CD8-positive, alpha-beta memory T cell (primary cell): ENCODE measurements around the gene MEIS1. TPM values are rescaled to one million over a fixed set of nuclear protein-coding genes. Genes with fewer than 3 reads are reported as not detected.

Experiments
- CTCF ChIA-PET: fragments of 350-600 bp; sonication (Branson Sonifier 250); formaldehyde crosslinking; loops from one replicate; lab custom pipeline; 2021; ENCODE audit warnings: antibody characterized with exemption; lab: Charles Lee
- POLR2A ChIA-PET: fragments of 350-600 bp; sonication (Branson Sonifier 250); formaldehyde crosslinking; loops from one replicate; lab custom pipeline; 2021; ENCODE audit warnings: antibody characterized with exemption; lab: Charles Lee
- DNase-seq, 5 donors: peaks; one replicate each; pipeline versions ENCODE4 v3.0.0 to v3.0.0-alpha.2; 2020 to 2022; ENCODE audit warnings: mixed read lengths in 1 of 5
- H3K27ac ChIP-seq: one replicate; pipeline ENCODE4 v1.7.0; 2013; ENCODE audit warnings: low read depth, mild to moderate bottlenecking, low read length, moderate library complexity
- H3K27me3 ChIP-seq: 2 replicates; pipeline ENCODE4 v1.7.0; 2013; ENCODE audit warnings: low read length, mild to moderate bottlenecking; ENCODE audit not compliant: insufficient read depth, poor library complexity, severe bottlenecking
- H3K36me3 ChIP-seq: 2 replicates; pipeline ENCODE4 v1.7.0; 2013; ENCODE audit warnings: mild to moderate bottlenecking, low read length, moderate library complexity; ENCODE audit not compliant: insufficient read depth
- H3K4me1 ChIP-seq: 2 replicates; pipeline ENCODE4 v1.7.0; 2013; ENCODE audit warnings: mild to moderate bottlenecking, low read length, moderate library complexity; ENCODE audit not compliant: insufficient read depth
- H3K4me3 ChIP-seq: 2 replicates; pipeline ENCODE4 v1.7.0; 2013; ENCODE audit warnings: mild to moderate bottlenecking, low read length
- H3K9me3 ChIP-seq: 2 replicates; pipeline ENCODE4 v1.7.0; 2013; ENCODE audit warnings: mild to moderate bottlenecking, low read length
- H3K27ac Mint-ChIP-seq, 8 donors: one replicate each; pipeline ENCODE4 v1.8.0; 2020 to 2021; ENCODE audit warnings: mixed read lengths in 8 of 8, mild to moderate bottlenecking in 6 of 8, inconsistent platforms in 3 of 8, moderate library complexity in 3 of 8
- H3K27me3 Mint-ChIP-seq, 2 donors: one replicate each; pipeline ENCODE4 v1.8.0; 2020 to 2021; ENCODE audit warnings: mixed read lengths in 2 of 2, mild to moderate bottlenecking in 1 of 2, moderate library complexity in 1 of 2
- H3K36me3 Mint-ChIP-seq, 3 donors: one replicate each; pipeline ENCODE4 v1.8.0; 2020 to 2021; ENCODE audit warnings: mixed read lengths in 3 of 3, inconsistent platforms in 1 of 3, mild to moderate bottlenecking in 1 of 3
- H3K4me1 Mint-ChIP-seq, 3 donors: one replicate each; pipeline ENCODE4 v1.8.0; 2020 to 2021; ENCODE audit warnings: mixed read lengths in 3 of 3, inconsistent platforms in 1 of 3, mild to moderate bottlenecking in 1 of 3
- H3K4me3 Mint-ChIP-seq, 7 donors: one replicate each; pipeline ENCODE4 v1.8.0; 2020 to 2021; ENCODE audit warnings: mixed read lengths in 7 of 7, mild to moderate bottlenecking in 6 of 7, moderate library complexity in 4 of 7, inconsistent platforms in 2 of 7
- H3K9me3 Mint-ChIP-seq, 5 donors: one replicate each; pipeline ENCODE4 v1.8.0; 2020 to 2022; ENCODE audit warnings: mixed read lengths in 5 of 5, mild to moderate bottlenecking in 3 of 5, moderate library complexity in 2 of 5, inconsistent platforms in 1 of 5
- polyA plus RNA-seq: library from polyadenylated mRNA; unstranded; fragments of 300-500 nt; fragmentation: Illumina TruSeq; gene quantifications from one replicate; pipeline ENCODE4 v1.2.3, GENCODE V29; 2021
- total RNA-seq, 2 experiments: library from RNA; stranded (reverse); gene quantifications; one replicate each; pipeline ENCODE4 v1.2.3, GENCODE V29; 2021

MEIS1 gene
- total and polyA plus RNA-seq, 3 experiments from 2014 or later: not detected

GRCh38 chr2:66581339-66582103 is 146.6 kb downstream of the MEIS1 start:
- H3K36me3 ChIP-seq: no peaks in the 10 kb centered on the region
- no peak for DNase-seq
- Mint-ChIP-seq H3K36me3 (no peaks in the 10 kb centered on the region), H3K4me3 (no peak overlapping the region), H3K4me1 (no peaks in the 10 kb centered on the region), H3K27ac (no peak overlapping the region), H3K27me3 (peaks cover 23 to 49% of the 10 kb centered on the region in 2 donors), H3K9me3 (peaks cover 0 to 11% (median 3%) of the 10 kb centered on the region in 5 donors)
- ChIA-PET CTCF (no interaction called here), POLR2A (no interaction called here)
- peaks cover 20% of the 10 kb centered on the region for H3K27me3 ChIP-seq
- H3K9me3 ChIP-seq: no peaks in the 10 kb centered on the region
- no peak overlapping the region for H3K4me3 ChIP-seq
- H3K4me1 ChIP-seq: no peaks in the 10 kb centered on the region
- H3K27ac ChIP-seq: no peak overlapping the region

- H3K4me1 ChIP-seq: no peaks in the 10 kb centered on the region
- H3K36me3 Mint-ChIP-seq: no peaks in the 10 kb centered on the region
- ChIA-PET CTCF (no interaction called here), POLR2A (no interaction called here)
- no peak for DNase-seq
- H3K27ac Mint-ChIP-seq: no peak overlapping the region
- no peaks in the 10 kb centered on the region for H3K9me3 ChIP-seq
- H3K27me3 ChIP-seq: peaks cover 14% of the 10 kb centered on the region
- H3K4me3 ChIP-seq: no peak overlapping the region
- peaks cover 0 to 11% (median 3%) of the 10 kb centered on the region in 5 donors for H3K9me3 Mint-ChIP-seq
- no peak overlapping the region for H3K27ac ChIP-seq
- no peak overlapping the region for H3K4me3 Mint-ChIP-seq
- H3K36me3 ChIP-seq: no peaks in the 10 kb centered on the region
- H3K27me3 Mint-ChIP-seq: peaks cover 23 to 43% of the 10 kb centered on the region in 2 donors
- no peaks in the 10 kb centered on the region for H3K4me1 Mint-ChIP-seq
These were observed 147.4 kb downstream of the MEIS1 start for GRCh38 chr2:66582104-66582986.

- Histone ChIP-seq H3K4me1 (no peaks in the 10 kb centered on the region), H3K27ac (no peak overlapping the region), H3K9me3 (no peaks in the 10 kb centered on the region), H3K4me3 (no peak overlapping the region), H3K27me3 (peaks cover 14% of the 10 kb centered on the region), H3K36me3 (no peaks in the 10 kb centered on the region)
- Mint-ChIP-seq H3K27ac (no peak overlapping the region), H3K27me3 (peaks cover 19 to 36% of the 10 kb centered on the region in 2 donors), H3K36me3 (no peaks in the 10 kb centered on the region), H3K4me3 (no peak overlapping the region), H3K9me3 (peaks cover 0 to 10% (median 3%) of the 10 kb centered on the region in 5 donors), H3K4me1 (no peaks in the 10 kb centered on the region)
- no peak for DNase-seq
- POLR2A ChIA-PET: no interaction called here
- CTCF ChIA-PET: no interaction called here
These were observed 148.3 kb downstream of the MEIS1 start for GRCh38 chr2:66582987-66583880.

GRCh38 chr2:66583881-66584280 is 149.0 kb downstream of the MEIS1 start:
- Histone ChIP-seq H3K27ac (no peak overlapping the region), H3K27me3 (peaks cover 14% of the 10 kb centered on the region), H3K4me1 (no peaks in the 10 kb centered on the region), H3K4me3 (no peak overlapping the region), H3K9me3 (no peaks in the 10 kb centered on the region), H3K36me3 (no peaks in the 10 kb centered on the region)
- no peaks in the 10 kb centered on the region for H3K4me1 Mint-ChIP-seq
- no peak overlapping the region for H3K27ac Mint-ChIP-seq
- ChIA-PET POLR2A (no interaction called here), CTCF (no interaction called here)
- peaks cover 0 to 10% (median 3%) of the 10 kb centered on the region in 5 donors for H3K9me3 Mint-ChIP-seq
- peaks cover 14 to 29% of the 10 kb centered on the region in 2 donors for H3K27me3 Mint-ChIP-seq
- H3K36me3 Mint-ChIP-seq: no peaks in the 10 kb centered on the region
- H3K4me3 Mint-ChIP-seq: no peak overlapping the region
- DNase-seq: no peak

GRCh38 chr2:66585587-66585986 is 150.7 kb downstream of the MEIS1 start:
- no peak overlapping the region for H3K27ac ChIP-seq
- no peak overlapping the region for H3K4me3 Mint-ChIP-seq
- no peaks in the 10 kb centered on the region for H3K36me3 Mint-ChIP-seq
- H3K4me3 ChIP-seq: no peak overlapping the region
- H3K27me3 Mint-ChIP-seq: peaks cover 5 to 12% of the 10 kb centered on the region in 2 donors
- H3K4me1 Mint-ChIP-seq: no peaks in the 10 kb centered on the region
- H3K4me1 ChIP-seq: no peaks in the 10 kb centered on the region
- ChIA-PET POLR2A (no interaction called here), CTCF (no interaction called here)
- H3K9me3 ChIP-seq: no peaks in the 10 kb centered on the region
- H3K9me3 Mint-ChIP-seq: peaks cover 3 to 12% (median 8%) of the 10 kb centered on the region in 5 donors
- peaks cover 14% of the 10 kb centered on the region for H3K27me3 ChIP-seq
- no peak overlapping the region for H3K27ac Mint-ChIP-seq
- H3K36me3 ChIP-seq: no peaks in the 10 kb centered on the region
- no peak for DNase-seq

GRCh38 chr2:66587216-66587615 is 152.3 kb downstream of the MEIS1 start:
- ChIA-PET CTCF (no interaction called here), POLR2A (no interaction called here)
- no peaks in the 10 kb centered on the region for H3K36me3 Mint-ChIP-seq
- H3K36me3 ChIP-seq: no peaks in the 10 kb centered on the region
- H3K27ac Mint-ChIP-seq: no peak overlapping the region
- H3K27ac ChIP-seq: no peak overlapping the region
- peaks cover 14% of the 10 kb centered on the region for H3K27me3 ChIP-seq
- no peaks in the 10 kb centered on the region for H3K9me3 ChIP-seq
- DNase-seq: no peak
- no peak overlapping the region for H3K4me3 Mint-ChIP-seq
- no peak overlapping the region for H3K4me3 ChIP-seq
- no peaks in the 10 kb centered on the region for H3K4me1 Mint-ChIP-seq
- H3K4me1 ChIP-seq: no peaks in the 10 kb centered on the region
- peaks cover 0 to 6% of the 10 kb centered on the region in 2 donors for H3K27me3 Mint-ChIP-seq
- peaks cover 2 to 9% (median 8%) of the 10 kb centered on the region in 5 donors for H3K9me3 Mint-ChIP-seq

- Histone ChIP-seq H3K27me3 (no peaks in the 10 kb centered on the region), H3K27ac (no peak overlapping the region), H3K9me3 (no peaks in the 10 kb centered on the region), H3K4me3 (no peak overlapping the region), H3K4me1 (no peaks in the 10 kb centered on the region), H3K36me3 (no peaks in the 10 kb centered on the region)
- no peak overlapping the region for H3K4me3 Mint-ChIP-seq
- DNase-seq: no peak
- CTCF ChIA-PET: no interaction called here
- peaks cover 2 to 18% (median 8%) of the 10 kb centered on the region in 5 donors for H3K9me3 Mint-ChIP-seq
- no peaks in the 10 kb centered on the region for H3K36me3 Mint-ChIP-seq
- H3K4me1 Mint-ChIP-seq: no peaks in the 10 kb centered on the region
- no peaks in the 10 kb centered on the region for H3K27me3 Mint-ChIP-seq
- POLR2A ChIA-PET: no interaction called here
- H3K27ac Mint-ChIP-seq: no peak overlapping the region
These were observed 159.1 kb downstream of the MEIS1 start for GRCh38 chr2:66594001-66594400.
